Suprapubic skin (tissue), 4 donors: ENCODE measurements around the gene EPHA5. TPM values are rescaled to one million over a fixed set of nuclear protein-coding genes. Genes with fewer than 3 reads are reported as not detected.

Experiments
- DNase-seq, 2 donors: peaks; one replicate each; pipeline ENCODE4 v3.0.0-alpha.2; 2019; ENCODE audit warnings: low spot score in 2 of 2
- H3K27ac ChIP-seq: fragments of 200-600 bp; sonication (generic); one replicate; pipeline ENCODE4 v1.5.1; 2019
- H3K27me3 ChIP-seq: fragments of 200-600 bp; sonication (generic); one replicate; pipeline ENCODE4 v1.5.1; 2019
- H3K36me3 ChIP-seq: fragments of 200-600 bp; sonication (generic); one replicate; pipeline ENCODE4 v1.5.1; 2019
- H3K4me1 ChIP-seq: fragments of 200-600 bp; sonication (generic); one replicate; pipeline ENCODE4 v1.5.1; 2019
- H3K4me3 ChIP-seq: fragments of 200-600 bp; sonication (generic); one replicate; pipeline ENCODE4 v1.5.1; 2019; ENCODE audit warnings: mild to moderate bottlenecking
- H3K9me3 ChIP-seq: fragments of 200-600 bp; sonication (generic); one replicate; pipeline ENCODE4 v1.5.1; 2019
- CTCF ChIP-seq, 2 donors: fragments of 200-600 bp in 1 of 2; fragments of 450-650 bp in 1 of 2; sonication (generic) in 1 of 2; IDR thresholded peaks; one replicate each; pipeline ENCODE4 v1.5.1; 2016 to 2019; ENCODE audit warnings: antibody characterized with exemption in 2 of 2, mild to moderate bottlenecking in 1 of 2, moderate library complexity in 1 of 2
- EP300 ChIP-seq: sonication (generic); formaldehyde crosslinking; IDR thresholded peaks from one replicate; pipeline ENCODE4 v1.6.1; 2017; ENCODE audit warnings: antibody characterized with exemption
- POLR2A ChIP-seq, 2 donors: fragments of 450-650 bp; IDR thresholded peaks; one replicate each; pipeline ENCODE4 v1.6.1; 2017; ENCODE audit warnings: antibody characterized with exemption in 2 of 2, mild to moderate bottlenecking in 2 of 2, moderate library complexity in 2 of 2
- POLR2AphosphoS5 ChIP-seq, 3 donors: sonication (generic); formaldehyde crosslinking; IDR thresholded peaks; one replicate each; pipeline ENCODE4 v1.6.1; 2017; ENCODE audit warnings: antibody characterized with exemption in 3 of 3
- WGBS: methylation state at CpG from one replicate; pipeline ENCODE4 v1.1.5; 2018; 5-methylcytosine and 5-hydroxymethylcytosine counted together
- total RNA-seq, 4 donors: library from RNA; depleted of rRNA; stranded (reverse); fragments of >200 nt; gene quantifications; one replicate each; pipeline ENCODE4 v1.1.0, GENCODE V29; 2016

The EPHA5 gene
- total RNA-seq, 4 donors from 2014 or later, result 0.15 to 0.55 (median 0.37) TPM

- no peaks in the 10 kb centered on the region for H3K36me3 ChIP-seq
- no peak for DNase-seq
- no peaks in the 10 kb centered on the region for H3K4me1 ChIP-seq
- WGBS, result 45% methylated on average over 3 of the region's 3 CpGs
- no peaks in the 10 kb centered on the region for H3K9me3 ChIP-seq
- no peaks in the 10 kb centered on the region for H3K27me3 ChIP-seq
- H3K27ac ChIP-seq, result no peak overlapping the region
- no peak overlapping the region for H3K4me3 ChIP-seq
- TF ChIP-seq EP300 (no peak), POLR2AphosphoS5 (IDR thresholded peaks at IDR 0.05) (no peak), POLR2A (IDR thresholded peaks at IDR 0.05) (no peak), CTCF (IDR thresholded peaks at IDR 0.05) (no peak)
Observed at GRCh38 chr4:65635051-65635821, 35.1 kb downstream of the EPHA5 start.

GRCh38 chr4:65624651-65625050 is 45.6 kb downstream of the EPHA5 start:
- Histone ChIP-seq H3K4me1 (no peaks in the 10 kb centered on the region), H3K9me3 (no peaks in the 10 kb centered on the region), H3K36me3 (no peaks in the 10 kb centered on the region), H3K4me3 (no peak overlapping the region), H3K27ac (no peak overlapping the region), H3K27me3 (no peaks in the 10 kb centered on the region)
- DNase-seq, result no peak
- no peak for TF ChIP-seq POLR2AphosphoS5 (IDR thresholded peaks at IDR 0.05)
- TF ChIP-seq CTCF (IDR thresholded peaks at IDR 0.05), result no peak
- no peak for TF ChIP-seq POLR2A (IDR thresholded peaks at IDR 0.05)
- no peak for TF ChIP-seq EP300

GRCh38 chr4:65623506-65623905 is 46.8 kb downstream of the EPHA5 start:
- no peaks in the 10 kb centered on the region for H3K27me3 ChIP-seq
- H3K9me3 ChIP-seq, result no peaks in the 10 kb centered on the region
- H3K4me1 ChIP-seq, result no peaks in the 10 kb centered on the region
- H3K36me3 ChIP-seq, result no peaks in the 10 kb centered on the region
- no peak for DNase-seq
- no peak overlapping the region for H3K4me3 ChIP-seq
- H3K27ac ChIP-seq, result no peak overlapping the region
- TF ChIP-seq POLR2AphosphoS5 (IDR thresholded peaks at IDR 0.05), result no peak
- TF ChIP-seq EP300, result no peak
- no peak for TF ChIP-seq CTCF (IDR thresholded peaks at IDR 0.05)
- no peak for TF ChIP-seq POLR2A (IDR thresholded peaks at IDR 0.05)
- WGBS, result 15% methylated on average over 1 of the region's 1 CpG

- TF ChIP-seq CTCF (IDR thresholded peaks at IDR 0.05) (no peak), EP300 (no peak), POLR2AphosphoS5 (IDR thresholded peaks at IDR 0.05) (no peak), POLR2A (IDR thresholded peaks at IDR 0.05) (no peak)
- H3K27me3 ChIP-seq, result no peaks in the 10 kb centered on the region
- WGBS, result 60% methylated on average over 1 of the region's 1 CpG
- no peaks in the 10 kb centered on the region for H3K9me3 ChIP-seq
- H3K36me3 ChIP-seq, result no peaks in the 10 kb centered on the region
- DNase-seq, result no peak
- H3K4me3 ChIP-seq, result no peak overlapping the region
- no peaks in the 10 kb centered on the region for H3K4me1 ChIP-seq
- H3K27ac ChIP-seq, result no peak overlapping the region
Observed at GRCh38 chr4:65617416-65617815, 52.9 kb downstream of the EPHA5 start.

GRCh38 chr4:65604515-65604914 is 65.8 kb downstream of the EPHA5 start:
- no peaks in the 10 kb centered on the region for H3K27me3 ChIP-seq
- no peak overlapping the region for H3K27ac ChIP-seq
- no peak for DNase-seq
- H3K4me3 ChIP-seq, result no peak overlapping the region
- WGBS, result 63% methylated on average over 1 of the region's 1 CpG
- H3K9me3 ChIP-seq, result no peaks in the 10 kb centered on the region
- no peaks in the 10 kb centered on the region for H3K4me1 ChIP-seq
- H3K36me3 ChIP-seq, result no peaks in the 10 kb centered on the region
- TF ChIP-seq CTCF (IDR thresholded peaks at IDR 0.05), result no peak
- no peak for TF ChIP-seq POLR2A (IDR thresholded peaks at IDR 0.05)
- no peak for TF ChIP-seq POLR2AphosphoS5 (IDR thresholded peaks at IDR 0.05)
- TF ChIP-seq EP300, result no peak
